Activated naive CD4-positive, alpha-beta T cell treated with Interleukin-2 at 50 U/mL for 16 hours (primary cell): ENCODE data around the gene SERPINF2.
A peak's percentile ranks its signal among the peaks of the same experiment; 100 is the strongest.
"Not testable (repeated sequence)": the region's sequence is repeated elsewhere in the genome, so short reads cannot be mapped to it uniquely, and the experiment has no call there.

Experiments
- DNase-seq: peaks from one replicate; pipeline ENCODE4 v3.0.0-alpha.2; 2020

SERPINF2 gene

GRCh38 chr17:1764705-1765104, 22.0 kb downstream of the SERPINF2 start:
- DNase-seq = not testable (repeated sequence)

- no peak for DNase-seq
These were observed 22.9 kb downstream of the SERPINF2 start for GRCh38 chr17:1765576-1765975.

DNA sequence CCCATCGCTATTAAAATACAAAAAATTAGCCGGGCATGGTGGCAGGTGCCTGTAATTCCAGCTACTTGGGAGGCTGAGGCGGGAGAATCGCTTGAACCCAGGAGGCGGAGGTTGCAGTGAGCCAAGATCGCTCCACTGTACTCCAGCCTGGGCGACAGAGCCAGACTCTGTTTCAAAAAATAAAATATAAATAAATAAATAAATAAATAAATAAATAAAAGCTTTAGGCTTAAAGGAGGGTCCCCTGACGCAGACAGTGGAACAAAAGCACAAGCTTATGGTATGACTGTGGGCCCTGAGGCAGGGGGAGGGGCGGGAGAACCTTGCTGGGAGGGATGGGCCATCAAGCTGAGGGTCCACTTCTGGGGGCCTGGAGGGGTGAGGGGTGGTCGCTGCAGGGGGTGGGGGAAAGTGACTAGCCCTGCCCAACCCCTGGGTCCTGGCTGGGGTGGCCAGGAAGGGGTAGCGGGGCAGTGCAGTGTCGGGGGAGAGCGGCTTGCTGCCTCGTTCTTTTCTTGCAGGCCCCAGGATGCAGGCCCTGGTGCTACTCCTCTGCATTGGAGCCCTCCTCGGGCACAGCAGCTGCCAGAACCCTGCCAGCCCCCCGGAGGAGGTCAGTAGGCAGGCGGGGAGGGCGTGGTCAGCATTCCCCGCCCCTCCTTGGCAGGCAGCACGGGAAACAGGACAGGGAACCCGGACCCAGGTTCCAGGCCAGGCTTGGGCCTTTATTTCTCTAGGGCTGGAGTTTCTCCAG, 23.9 kb downstream of the SERPINF2 start:
- DNase-seq = no peak

- no peak for DNase-seq
These were observed 24.7 kb downstream of the SERPINF2 start for GRCh38 chr17:1767358-1767757.

DNA sequence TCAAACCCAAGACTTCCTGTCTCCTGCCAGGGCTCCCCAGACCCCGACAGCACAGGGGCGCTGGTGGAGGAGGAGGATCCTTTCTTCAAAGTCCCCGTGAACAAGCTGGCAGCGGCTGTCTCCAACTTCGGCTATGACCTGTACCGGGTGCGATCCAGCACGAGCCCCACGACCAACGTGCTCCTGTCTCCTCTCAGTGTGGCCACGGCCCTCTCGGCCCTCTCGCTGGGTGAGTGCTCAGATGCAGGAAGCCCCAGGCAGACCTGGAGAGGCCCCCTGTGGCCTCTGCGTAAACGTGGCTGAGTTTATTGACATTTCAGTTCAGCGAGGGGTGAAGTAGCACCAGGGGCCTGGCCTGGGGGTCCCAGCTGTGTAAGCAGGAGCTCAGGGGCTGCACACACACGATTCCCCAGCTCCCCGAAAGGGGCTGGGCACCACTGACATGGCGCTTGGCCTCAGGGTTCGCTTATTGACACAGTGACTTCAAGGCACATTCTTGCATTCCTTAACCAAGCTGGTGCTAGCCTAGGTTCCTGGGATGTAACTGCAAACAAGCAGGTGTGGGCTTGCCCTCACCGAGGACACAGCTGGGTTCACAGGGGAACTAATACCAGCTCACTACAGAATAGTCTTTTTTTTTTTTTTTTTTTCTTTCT, 27.3 kb downstream of the SERPINF2 start:
- DNase-seq = peak; percentile 5

- DNase-seq = not testable (repeated sequence)
These were observed 30.5 kb downstream of the SERPINF2 start for GRCh38 chr17:1773000-1773695.

GRCh38 chr17:1773696-1774181, 31.1 kb downstream of the SERPINF2 start:
- no peak for DNase-seq

DNA sequence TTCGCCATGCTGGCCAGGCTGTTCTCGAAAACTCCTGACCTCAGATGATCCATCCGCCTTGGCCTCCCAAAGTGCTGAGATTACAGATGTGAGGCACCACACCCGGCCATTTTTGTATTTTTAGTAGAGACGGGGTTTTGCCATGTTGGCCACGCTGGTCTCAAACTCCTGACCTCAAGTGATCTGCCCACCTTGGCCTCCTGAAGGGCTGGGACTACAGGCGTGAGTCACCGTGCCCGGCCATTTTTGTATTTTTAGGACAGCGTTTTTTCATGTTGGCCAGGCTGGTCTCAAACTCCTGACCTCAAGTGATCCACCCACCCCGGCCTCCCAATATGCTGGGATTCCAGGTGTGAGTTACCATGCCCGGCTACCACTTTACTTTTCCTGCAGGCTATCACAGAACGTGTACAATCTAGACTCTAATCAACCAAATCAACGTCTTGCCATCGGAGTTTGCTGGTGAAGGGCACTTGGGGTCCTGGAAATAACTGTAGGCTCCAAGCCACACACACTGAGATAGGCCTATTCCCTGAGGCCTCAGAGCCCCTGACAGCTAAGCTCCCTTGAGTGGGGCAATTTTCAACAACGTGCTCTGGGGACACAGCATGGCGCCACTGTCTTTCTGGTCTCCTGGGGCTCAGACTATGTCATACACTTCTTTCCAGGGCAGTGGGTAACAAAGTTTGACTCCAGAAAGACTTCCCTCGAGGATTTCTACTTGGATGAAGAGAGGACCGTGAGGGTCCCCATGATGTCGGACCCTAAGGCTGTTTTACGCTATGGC, 31.9 kb downstream of the SERPINF2 start:
- no peak for DNase-seq

DNA sequence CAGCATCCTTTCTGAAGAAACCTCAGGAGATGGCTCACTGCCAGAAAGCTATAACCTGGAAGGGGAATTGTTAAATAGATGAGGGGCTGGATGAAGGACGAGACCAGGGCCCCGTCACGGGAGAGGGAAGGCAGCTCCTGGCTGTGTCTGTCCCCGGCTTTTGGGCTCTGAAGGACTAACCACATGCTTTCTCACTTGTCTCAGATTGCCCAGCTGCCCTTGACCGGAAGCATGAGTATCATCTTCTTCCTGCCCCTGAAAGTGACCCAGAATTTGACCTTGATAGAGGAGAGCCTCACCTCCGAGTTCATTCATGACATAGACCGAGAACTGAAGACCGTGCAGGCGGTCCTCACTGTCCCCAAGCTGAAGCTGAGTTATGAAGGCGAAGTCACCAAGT, 33.7 kb downstream of the SERPINF2 start:
- DNase-seq = no peak

DNA sequence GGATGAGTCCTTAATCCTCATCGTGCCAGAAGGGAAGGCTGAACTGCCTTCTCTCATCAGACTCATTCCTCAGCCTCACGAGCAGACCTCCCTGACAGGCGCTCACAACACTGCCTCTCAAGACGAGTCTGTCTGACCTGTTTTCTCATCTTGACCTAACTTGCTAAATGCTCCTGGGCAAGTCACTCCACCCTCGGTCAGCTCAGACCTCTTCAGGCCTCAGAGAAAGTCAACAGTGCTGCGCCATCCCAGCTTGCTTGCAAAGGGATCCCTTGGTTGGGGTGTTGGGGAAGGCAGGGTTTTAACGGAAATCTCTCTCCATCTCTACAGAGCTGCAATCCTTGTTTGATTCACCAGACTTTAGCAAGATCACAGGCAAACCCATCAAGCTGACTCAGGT, 34.2 kb downstream of the SERPINF2 start:
- DNase-seq = no peak

- DNase-seq = no peak
These were observed 37.0 kb downstream of the SERPINF2 start for GRCh38 chr17:1779571-1780131.

DNA sequence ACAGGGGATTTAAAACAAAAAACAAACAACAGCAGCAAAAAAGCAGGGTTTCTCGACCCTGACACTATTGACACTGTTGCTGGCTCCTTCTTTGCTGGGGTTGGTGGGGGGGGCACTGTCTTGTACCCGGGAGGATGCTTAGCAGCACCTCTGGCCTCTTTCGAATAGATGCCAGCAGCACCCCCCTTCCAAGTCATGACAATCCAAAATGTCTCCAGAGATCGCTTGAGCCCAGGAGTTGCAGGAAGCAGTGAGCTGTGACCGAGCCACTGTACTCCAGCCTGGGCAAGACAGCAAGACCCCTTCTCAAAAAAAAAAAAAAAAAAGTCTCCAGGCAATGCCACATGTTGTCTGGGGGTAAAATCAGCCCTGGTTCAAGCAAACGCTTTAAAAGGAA, 39.5 kb downstream of the SERPINF2 start:
- no peak for DNase-seq

DNA sequence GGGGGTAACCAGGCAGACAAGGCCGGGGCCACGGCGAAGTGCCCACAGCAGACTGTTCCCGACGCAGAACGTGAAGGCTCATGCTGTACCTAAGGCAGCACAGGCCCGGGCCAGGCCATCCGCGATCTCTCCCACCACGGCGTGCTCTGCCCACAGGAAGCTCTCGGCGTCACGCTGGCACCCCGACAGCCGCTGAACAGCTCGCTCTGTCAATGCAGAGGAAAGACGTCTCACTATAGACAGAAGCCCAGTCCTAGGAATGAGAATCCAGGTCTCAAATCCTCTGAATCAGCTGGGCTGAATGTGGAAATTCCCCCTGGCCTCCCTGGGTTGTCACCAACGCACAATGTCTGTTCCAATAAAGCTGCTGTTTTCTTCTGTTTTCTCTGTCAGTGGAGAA, 40.6 kb downstream of the SERPINF2 start:
- DNase-seq = no peak

DNA sequence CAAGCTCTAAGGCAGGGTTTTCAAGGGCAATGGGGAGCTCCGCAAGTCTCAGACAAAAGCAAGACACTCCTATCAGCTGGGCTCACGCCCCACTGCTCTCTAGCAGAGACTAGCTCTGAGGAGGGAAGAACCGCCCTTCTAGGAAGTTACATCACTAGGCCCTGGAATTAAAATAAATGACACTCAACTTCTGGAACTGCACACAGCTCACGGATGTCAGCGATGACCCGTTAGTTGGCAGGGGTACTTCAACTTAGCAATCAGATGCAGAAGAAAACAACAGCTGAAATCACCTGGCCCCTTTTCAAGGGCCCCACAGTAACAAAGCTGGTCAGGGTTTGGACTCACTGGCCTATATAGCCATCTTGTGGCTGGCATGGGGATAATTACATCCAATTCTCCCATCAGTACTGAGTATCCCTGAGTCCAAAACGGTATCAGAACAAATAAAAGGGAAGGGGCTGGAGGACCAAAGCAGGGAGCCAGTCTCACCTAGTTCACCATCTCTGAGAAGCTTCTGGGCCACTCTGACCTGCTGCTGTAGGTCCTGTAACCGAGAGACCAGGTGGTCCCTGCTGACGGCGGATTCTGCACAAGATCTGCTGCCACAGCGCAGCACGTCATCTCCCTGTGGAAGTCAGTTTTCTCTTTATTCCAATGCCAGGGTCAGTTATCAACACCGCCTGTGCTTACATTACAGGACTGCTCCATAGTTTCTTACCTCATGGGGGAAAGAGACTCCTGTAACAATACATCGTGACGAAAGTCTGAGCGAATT, 41.4 kb downstream of the SERPINF2 start:
- no peak for DNase-seq

DNA sequence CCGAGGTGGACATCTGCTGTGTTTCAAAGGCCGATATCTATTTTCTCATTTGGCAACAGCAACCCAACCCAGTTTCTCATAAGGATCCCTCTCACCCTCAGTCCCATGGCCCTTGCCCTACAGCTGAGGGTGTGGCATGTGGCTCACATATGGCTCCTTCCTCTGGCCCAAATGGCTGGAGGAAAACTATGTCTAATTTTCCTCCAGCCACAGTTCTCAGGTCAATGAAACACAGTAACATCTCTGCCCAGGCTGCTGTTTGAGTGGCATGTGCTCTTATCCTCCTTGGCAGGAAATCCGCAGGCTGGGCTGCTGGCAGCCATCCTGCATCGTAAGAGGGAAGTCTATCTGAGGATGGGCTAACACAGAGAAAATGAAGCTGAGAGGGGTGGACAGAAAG, 43.3 kb downstream of the SERPINF2 start:
- DNase-seq = no peak

DNA sequence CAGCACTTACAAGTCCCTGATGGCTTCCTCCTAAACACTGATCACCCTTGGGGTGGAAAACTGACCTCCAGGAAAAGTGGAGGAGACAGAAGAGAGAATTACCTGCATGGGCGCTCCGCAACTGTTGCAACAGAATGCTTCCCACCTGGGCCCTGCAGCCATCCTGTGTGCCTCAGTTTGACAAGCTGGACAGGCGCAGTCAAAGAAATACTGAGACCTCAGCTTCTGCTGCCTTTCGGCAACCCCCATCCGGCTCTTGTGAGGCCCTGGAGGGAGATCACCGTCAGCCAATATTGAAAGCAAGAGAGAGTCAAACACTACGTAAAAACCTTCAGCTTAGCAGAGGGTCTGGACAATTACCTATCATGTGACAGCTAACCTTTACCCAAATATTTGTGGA, 44.0 kb downstream of the SERPINF2 start:
- DNase-seq = no peak

- no peak for DNase-seq
These were observed 44.7 kb downstream of the SERPINF2 start for GRCh38 chr17:1787301-1787902.

DNA sequence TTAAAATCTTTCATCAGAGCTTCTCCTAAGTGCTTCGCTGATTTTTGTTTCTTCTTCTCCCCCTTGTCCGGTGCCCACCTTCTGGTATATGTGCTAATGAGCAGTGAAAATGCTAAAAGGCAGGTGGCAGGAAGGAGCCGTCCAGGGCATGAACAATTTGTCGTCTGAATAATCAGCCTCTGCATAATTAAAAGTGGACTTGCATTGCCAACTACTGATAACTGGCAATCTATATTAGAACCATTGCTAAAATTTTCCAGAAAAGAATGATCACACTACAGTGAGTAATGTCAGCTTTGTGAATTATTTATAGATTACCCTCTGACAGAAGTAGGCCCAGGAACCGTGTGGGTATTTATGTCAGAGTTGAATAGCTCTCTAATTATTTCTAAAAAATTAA, 47.3 kb downstream of the SERPINF2 start:
- no peak for DNase-seq

- no peak for DNase-seq
These were observed 50.1 kb downstream of the SERPINF2 start for GRCh38 chr17:1792495-1793446.

DNA sequence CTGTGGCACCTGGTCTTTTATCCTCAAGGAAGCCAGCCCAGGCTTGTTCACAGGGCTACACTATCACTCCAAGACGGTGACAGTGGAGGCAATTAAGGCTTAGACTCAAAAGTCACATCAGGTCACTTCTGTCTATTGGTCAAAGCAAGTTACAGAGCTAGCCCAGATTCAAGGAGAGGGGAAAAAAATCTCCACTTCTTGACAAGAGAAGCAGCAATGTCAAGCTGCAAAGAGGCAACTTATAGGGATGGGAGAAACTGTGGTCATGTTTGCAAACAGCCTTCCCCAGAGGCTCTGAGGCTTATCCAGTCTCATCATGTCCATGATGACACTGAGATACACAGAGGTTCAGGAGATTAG, 50.8 kb downstream of the SERPINF2 start:
- DNase-seq = no peak
